ENCODE measurements around the gene SORCS1. TPM values are rescaled to one million over a fixed set of nuclear protein-coding genes. Genes with fewer than 3 reads are reported as not detected.

SORCS1 gene
- total and polyA plus RNA-seq, 2 donors (not counting 1 experiment from before 2014, with no cell fraction given): not detected

DNA sequence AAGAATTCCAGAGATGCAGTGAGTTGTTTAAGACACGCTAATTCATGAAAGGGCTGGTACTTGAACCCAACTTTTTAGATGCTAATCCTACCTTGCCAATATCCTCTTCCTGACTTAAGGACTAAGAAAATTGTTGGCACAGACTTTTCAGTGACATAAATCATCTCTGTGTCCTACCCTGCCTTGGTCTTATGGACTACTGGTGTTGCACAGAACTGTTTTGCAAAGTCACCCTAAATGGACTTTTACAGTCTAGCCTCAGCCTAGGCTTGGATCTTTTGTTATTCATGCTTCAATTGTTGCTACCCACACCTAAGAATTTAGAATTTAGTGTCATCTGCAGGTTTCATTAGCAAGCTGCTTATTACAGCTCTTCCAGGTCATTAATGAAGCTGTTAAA, 112.7 kb downstream of the SORCS1 start:
- ATAC-seq (ENCODE audit: low read depth) (no peak), DNase-seq (no peak)
- Histone ChIP-seq H3K36me3 (replicated peaks in 1 of 2; ENCODE audit: control extremely low read depth in 1 of 2, control insufficient read depth in 1 of 2, extremely low read depth in 1 of 2, insufficient read depth in 2 of 2, low read length in 1 of 2) (no peaks in the 10 kb centered on the region), H3K9me3 (ENCODE audit: control extremely low read depth in 1 of 3, control insufficient read depth in 2 of 3, insufficient read depth in 1 of 3, low read length in 2 of 3) (peaks cover 0 to 4% (median 0%) of the 10 kb centered on the region in 3 donors), H3K4me2 (replicated peaks; ENCODE audit: low read depth, low read length, poor library complexity, severe bottlenecking) (no peak overlapping the region), H3K4me3 (ENCODE audit: control extremely low read depth in 1 of 5, extremely low read depth in 1 of 5, insufficient read depth in 1 of 5, low read depth in 2 of 5, low read length in 4 of 5) (no peak overlapping the region), H3K79me2 (ENCODE audit: control insufficient read depth, insufficient read depth, low read length) (no peaks in the 10 kb centered on the region), H3K27ac (ENCODE audit: low read length in 2 of 2) (no peak overlapping the region), H3K4me1 (ENCODE audit: control insufficient read depth in 2 of 2, insufficient read depth in 2 of 2, low read length in 2 of 2) (no peaks in the 10 kb centered on the region), H3K27me3 (replicated peaks in 1 of 4; ENCODE audit: control extremely low read depth in 1 of 4, control insufficient read depth in 3 of 4, insufficient read depth in 4 of 4, low read length in 3 of 4) (no peaks in the 10 kb centered on the region), H2AFZ (ENCODE audit: insufficient read depth, low read depth, low read length, poor library complexity, severe bottlenecking) (no peak overlapping the region), H3K9ac (ENCODE audit: low read length) (no peak overlapping the region), H4K20me1 (ENCODE audit: control insufficient read depth, insufficient read depth, low read length, poor library complexity, severe bottlenecking) (no peaks in the 10 kb centered on the region)
- ChIA-PET POLR2A (no interaction called here), CTCF (no interaction called here)
- TF ChIP-seq, protein P1, sequence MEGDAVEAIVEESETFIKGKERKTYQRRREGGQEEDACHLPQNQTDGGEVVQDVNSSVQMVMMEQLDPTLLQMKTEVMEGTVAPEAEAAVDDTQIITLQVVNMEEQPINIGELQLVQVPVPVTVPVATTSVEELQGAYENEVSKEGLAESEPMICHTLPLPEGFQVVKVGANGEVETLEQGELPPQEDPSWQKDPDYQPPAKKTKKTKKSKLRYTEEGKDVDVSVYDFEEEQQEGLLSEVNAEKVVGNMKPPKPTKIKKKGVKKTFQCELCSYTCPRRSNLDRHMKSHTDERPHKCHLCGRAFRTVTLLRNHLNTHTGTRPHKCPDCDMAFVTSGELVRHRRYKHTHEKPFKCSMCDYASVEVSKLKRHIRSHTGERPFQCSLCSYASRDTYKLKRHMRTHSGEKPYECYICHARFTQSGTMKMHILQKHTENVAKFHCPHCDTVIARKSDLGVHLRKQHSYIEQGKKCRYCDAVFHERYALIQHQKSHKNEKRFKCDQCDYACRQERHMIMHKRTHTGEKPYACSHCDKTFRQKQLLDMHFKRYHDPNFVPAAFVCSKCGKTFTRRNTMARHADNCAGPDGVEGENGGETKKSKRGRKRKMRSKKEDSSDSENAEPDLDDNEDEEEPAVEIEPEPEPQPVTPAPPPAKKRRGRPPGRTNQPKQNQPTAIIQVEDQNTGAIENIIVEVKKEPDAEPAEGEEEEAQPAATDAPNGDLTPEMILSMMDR (IDR thresholded peaks at IDR 0.05): no peak
- no peak for TF ChIP-seq EZH2 (IDR thresholded peaks at IDR 0.05; ENCODE audit: borderline replicate concordance, insufficient read depth, low read depth, low read length, poor library complexity, severe bottlenecking)
- no CpG with 5 or more reads among the region's 1 CpG for WGBS (ENCODE audit: insufficient coverage)
- H3K4me1 Mint-ChIP-seq: no peaks in the 10 kb centered on the region
- intact Hi-C loops (cut with micrococcal nuclease): no loop called here
- H3K27me3 Mint-ChIP-seq: no peaks in the 10 kb centered on the region
- no peak overlapping the region for H3K27ac Mint-ChIP-seq
- H3K9me3 Mint-ChIP-seq (ENCODE audit: insufficient read depth): peaks cover 2% of the 10 kb centered on the region
- no peak overlapping the region for H3K4me3 Mint-ChIP-seq

DNA sequence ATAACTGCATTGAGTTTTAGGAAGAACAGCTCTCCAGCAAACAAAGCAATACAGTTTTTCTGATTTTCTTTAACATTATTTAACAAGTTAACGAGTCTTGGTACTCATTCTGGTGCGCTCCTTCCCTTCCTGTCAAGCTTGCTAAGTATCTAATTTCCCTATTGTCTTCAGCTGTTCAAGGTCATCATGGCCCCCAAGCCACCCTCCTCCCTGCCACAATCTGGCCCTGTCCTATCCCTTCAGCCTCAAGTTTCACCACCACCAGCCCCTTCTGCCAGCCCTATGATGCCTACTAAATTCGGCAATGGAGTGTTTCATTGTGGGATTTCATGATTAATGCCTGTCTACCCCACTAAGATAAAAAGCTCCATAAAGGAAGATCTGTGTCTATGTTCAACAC, 121.0 kb downstream of the SORCS1 start:
- no peak overlapping the region for H3K27ac Mint-ChIP-seq
- intact Hi-C loops (cut with micrococcal nuclease): no loop called here

More for the DNA sequence above, 121.0 kb downstream of the SORCS1 start:
- no peak overlapping the region for H3K4me3 Mint-ChIP-seq
- no peak overlapping the region for H3K9ac ChIP-seq (ENCODE audit: low read length)
- no peak for DNase-seq
- H3K4me1 Mint-ChIP-seq: no peaks in the 10 kb centered on the region
- TF ChIP-seq EZH2 (IDR thresholded peaks at IDR 0.05; ENCODE audit: borderline replicate concordance, insufficient read depth, low read depth, low read length, poor library complexity, severe bottlenecking): no peak
- TF ChIP-seq, protein P1 (IDR thresholded peaks at IDR 0.05): no peak
- H3K79me2 ChIP-seq (ENCODE audit: control insufficient read depth, insufficient read depth, low read length): no peaks in the 10 kb centered on the region
- CTCF ChIA-PET: no interaction called here
- H3K4me1 ChIP-seq (ENCODE audit: control insufficient read depth in 2 of 2, insufficient read depth in 2 of 2, low read length in 2 of 2): no peaks in the 10 kb centered on the region
- POLR2A ChIA-PET: no interaction called here
- peaks cover 2% of the 10 kb centered on the region for H3K9me3 Mint-ChIP-seq (ENCODE audit: insufficient read depth)
- no peak for ATAC-seq (ENCODE audit: low read depth)
- no peak overlapping the region for H2AFZ ChIP-seq (ENCODE audit: insufficient read depth, low read depth, low read length, poor library complexity, severe bottlenecking)
- no peaks in the 10 kb centered on the region for H3K36me3 ChIP-seq (replicated peaks in 1 of 2; ENCODE audit: control extremely low read depth in 1 of 2, control insufficient read depth in 1 of 2, extremely low read depth in 1 of 2, insufficient read depth in 2 of 2, low read length in 1 of 2)
- peaks cover 0 to 4% (median 0%) of the 10 kb centered on the region in 3 donors for H3K9me3 ChIP-seq (ENCODE audit: control extremely low read depth in 1 of 3, control insufficient read depth in 2 of 3, insufficient read depth in 1 of 3, low read length in 2 of 3)
- no peak overlapping the region for H3K4me2 ChIP-seq (replicated peaks; ENCODE audit: low read depth, low read length, poor library complexity, severe bottlenecking)
- H3K4me3 ChIP-seq (ENCODE audit: control extremely low read depth in 1 of 5, extremely low read depth in 1 of 5, insufficient read depth in 1 of 5, low read depth in 2 of 5, low read length in 4 of 5): no peak overlapping the region
- 67% methylated on average over 2 of the region's 3 CpGs for WGBS (ENCODE audit: insufficient coverage)
- H3K27me3 Mint-ChIP-seq: no peaks in the 10 kb centered on the region
- H4K20me1 ChIP-seq (ENCODE audit: control insufficient read depth, insufficient read depth, low read length, poor library complexity, severe bottlenecking): no peaks in the 10 kb centered on the region
- H3K27ac ChIP-seq (ENCODE audit: low read length in 2 of 2): no peak overlapping the region
- no peaks in the 10 kb centered on the region for H3K27me3 ChIP-seq (replicated peaks in 1 of 4; ENCODE audit: control extremely low read depth in 1 of 4, control insufficient read depth in 3 of 4, insufficient read depth in 4 of 4, low read length in 3 of 4)
